ENCODE data around the gene PRKACG. TPM values are rescaled to one million over a fixed set of nuclear protein-coding genes. Genes with fewer than 3 reads are reported as not detected.

The PRKACG gene
- total RNA-seq, 2 donors from 2014 or later: not detected

GRCh38 chr9:68970151-68970550, 43.8 kb downstream of the PRKACG start:
- H3K27me3 ChIP-seq (replicated peaks; ENCODE audit: insufficient read depth): no peaks in the 10 kb centered on the region
- H3K36me3 ChIP-seq: no peaks in the 10 kb centered on the region
- no peak for TF ChIP-seq CTCF (IDR thresholded peaks at IDR 0.05)
- no peak overlapping the region for H3K27ac ChIP-seq
- no peak overlapping the region for H3K4me3 ChIP-seq
- ATAC-seq (ENCODE audit: insufficient number of reproducible peaks, low FRiP score, low read depth) (no peak), DNase-seq (ENCODE audit: low spot score) (no peak)
- no peaks in the 10 kb centered on the region for H3K9me3 ChIP-seq
- H3K4me1 ChIP-seq (ENCODE audit: control insufficient read depth in 1 of 2, low read depth in 2 of 2): no peaks in the 10 kb centered on the region

GRCh38 chr9:68969538-68969937, 44.4 kb downstream of the PRKACG start:
- H3K4me3 ChIP-seq: no peak overlapping the region
- H3K4me1 ChIP-seq (ENCODE audit: control insufficient read depth in 1 of 2, low read depth in 2 of 2): no peaks in the 10 kb centered on the region
- ATAC-seq (ENCODE audit: insufficient number of reproducible peaks, low FRiP score, low read depth): no peak
- no peak overlapping the region for H3K27ac ChIP-seq
- H3K27me3 ChIP-seq (replicated peaks; ENCODE audit: insufficient read depth): no peaks in the 10 kb centered on the region
- no peak for TF ChIP-seq CTCF (IDR thresholded peaks at IDR 0.05)
- H3K9me3 ChIP-seq: no peaks in the 10 kb centered on the region
- H3K36me3 ChIP-seq: no peaks in the 10 kb centered on the region
- DNase-seq (ENCODE audit: low spot score): no peak

GRCh38 chr9:68967800-68968199, 46.1 kb downstream of the PRKACG start:
- Histone ChIP-seq H3K4me3 (no peak overlapping the region), H3K27me3 (replicated peaks; ENCODE audit: insufficient read depth) (no peaks in the 10 kb centered on the region), H3K9me3 (no peaks in the 10 kb centered on the region), H3K4me1 (ENCODE audit: control insufficient read depth in 1 of 2, low read depth in 2 of 2) (no peaks in the 10 kb centered on the region), H3K36me3 (no peaks in the 10 kb centered on the region), H3K27ac (no peak overlapping the region)
- ATAC-seq (ENCODE audit: insufficient number of reproducible peaks, low FRiP score, low read depth): no peak
- no peak for TF ChIP-seq CTCF (IDR thresholded peaks at IDR 0.05)
- DNase-seq (ENCODE audit: low spot score): no peak

GRCh38 chr9:68966496-68966944, 47.4 kb downstream of the PRKACG start:
- Histone ChIP-seq H3K36me3 (no peaks in the 10 kb centered on the region), H3K27ac (no peak overlapping the region), H3K9me3 (no peaks in the 10 kb centered on the region), H3K4me1 (ENCODE audit: control insufficient read depth in 1 of 2, low read depth in 2 of 2) (no peaks in the 10 kb centered on the region), H3K27me3 (replicated peaks; ENCODE audit: insufficient read depth) (no peaks in the 10 kb centered on the region), H3K4me3 (no peak overlapping the region)
- TF ChIP-seq CTCF (IDR thresholded peaks at IDR 0.05): no peak
- DNase-seq (ENCODE audit: low spot score) (no peak), ATAC-seq (ENCODE audit: insufficient number of reproducible peaks, low FRiP score, low read depth) (no peak)

- no peak for ATAC-seq (ENCODE audit: insufficient number of reproducible peaks, low FRiP score, low read depth)
- Histone ChIP-seq H3K27me3 (replicated peaks; ENCODE audit: insufficient read depth) (no peaks in the 10 kb centered on the region), H3K9me3 (no peaks in the 10 kb centered on the region), H3K36me3 (no peaks in the 10 kb centered on the region), H3K4me1 (ENCODE audit: control insufficient read depth in 1 of 2, low read depth in 2 of 2) (no peaks in the 10 kb centered on the region), H3K27ac (no peak overlapping the region), H3K4me3 (no peak overlapping the region)
- DNase-seq (ENCODE audit: low spot score): no peak
- TF ChIP-seq CTCF (IDR thresholded peaks at IDR 0.05): no peak
Observed at GRCh38 chr9:68964765-68965164, 49.1 kb downstream of the PRKACG start.
